GM12878 (cell line): ENCODE results near the gene KLHL3. TPM values are rescaled to one million over a fixed set of nuclear protein-coding genes. Genes with fewer than 3 reads are reported as not detected.

Experiments used
- ATAC-seq: fragments of 200-7000 bp; cut with Tn5 transposase; 3 replicates; pipeline ENCODE4 v1.9.1; 2020; ENCODE audit warnings: mild to moderate bottlenecking, moderate library complexity
- BruUV-seq: library from RNA; stranded (reverse); fragments of 400-500 nt; replicated peaks from 2 replicates; lab custom pipeline; 2021; lab: Mats Ljungman, UMichigan
- CTCF ChIA-PET: fragments of 300-600 bp; sonication (Branson Sonifier 250); formaldehyde crosslinking; extraction: SDS; loops from one replicate; lab custom pipeline; 2021; ENCODE audit warnings: inconsistent platforms; lab: Yijun Ruan, JAX
- POLR2A ChIA-PET: fragments of 350-600 bp; formaldehyde crosslinking; extraction: SDS; loops from one replicate; lab custom pipeline; 2021; ENCODE audit warnings: inconsistent platforms; lab: Charles Lee
- RAD21 ChIA-PET: fragments of 300-600 bp; sonication (Branson Sonifier 250); formaldehyde crosslinking; loops from one replicate; lab custom pipeline; 2023; ENCODE audit warnings: antibody characterized with exemption; ENCODE audit not compliant: unreplicated experiment; lab: Charles Lee
- SMC1A ChIA-PET: fragments of 300-600 bp; sonication (Branson Sonifier 250); formaldehyde crosslinking; loops from one replicate; lab custom pipeline; 2023; ENCODE audit not compliant: unreplicated experiment, uncharacterized antibody; lab: Charles Lee
- DNase-seq: peaks from one replicate; pipeline ENCODE4 v3.0.0-alpha.2; 2011; ENCODE audit warnings: low read depth, low spot score
- FAIRE-seq: peaks from 3 replicates; lab custom pipeline; 2011; peaks lifted over from hg19 to GRCh38; lab: Jason Lieb, UNC
- H2AFZ ChIP-seq: 2 replicates; pipeline ENCODE4 v1.6.0; 2011; ENCODE audit warnings: low read depth, low read length, control low read depth; ENCODE audit not compliant: control insufficient read depth
- H3K27ac ChIP-seq: 2 replicates; pipeline ENCODE4 v1.5.1; 2011; ENCODE audit warnings: control low read depth; ENCODE audit not compliant: control insufficient read depth, insufficient read depth
- H3K27me3 ChIP-seq, 2 experiments: replicated peaks in 1 of 2; 2 replicates each; pipeline versions ENCODE4 v1.6.0 to v1.6.1; 2011; ENCODE audit warnings: low read length in 1 of 2; ENCODE audit not compliant: control insufficient read depth in 2 of 2, insufficient read depth in 2 of 2
- H3K36me3 ChIP-seq, 2 experiments: 2 replicates each; pipeline ENCODE4 v1.5.1; 2011; ENCODE audit warnings: low read length in 1 of 2; ENCODE audit not compliant: control insufficient read depth in 2 of 2, insufficient read depth in 2 of 2
- H3K4me1 ChIP-seq: 2 replicates; pipeline ENCODE4 v1.6.1; 2011; ENCODE audit warnings: mild to moderate bottlenecking, low read length, moderate library complexity, mixed read lengths; ENCODE audit not compliant: control insufficient read depth, insufficient read depth
- H3K4me2 ChIP-seq: 2 replicates; pipeline ENCODE4 v1.6.0; 2011; ENCODE audit warnings: control low read depth; ENCODE audit not compliant: control insufficient read depth, insufficient read depth
- H3K4me3 ChIP-seq: fragments of 200-600 bp; sonication (generic); 2 replicates; pipeline ENCODE4 v1.5.1; 2016
- H3K79me2 ChIP-seq: 2 replicates; pipeline ENCODE4 v1.6.0; 2011; ENCODE audit warnings: low read length; ENCODE audit not compliant: control insufficient read depth, insufficient read depth
- H3K9ac ChIP-seq: 2 replicates; pipeline ENCODE4 v1.8.0; 2011; ENCODE audit warnings: low read length, control low read depth, mixed read lengths; ENCODE audit not compliant: control insufficient read depth, insufficient read depth
- H3K9me3 ChIP-seq: replicated peaks from 3 replicates; pipeline ENCODE4 v1.5.1; 2011; ENCODE audit warnings: mild to moderate bottlenecking, low read length; ENCODE audit not compliant: control insufficient read depth, insufficient read depth
- H4K20me1 ChIP-seq: 2 replicates; pipeline ENCODE4 v1.6.0; 2011; ENCODE audit not compliant: control insufficient read depth, insufficient read depth
- IKZF2 ChIP-seq, 2 experiments: fragments of 450-650 bp; IDR thresholded peaks; 2 replicates each; pipeline ENCODE4 v1.6.1; 2017; ENCODE audit warnings: mild to moderate bottlenecking in 2 of 2, moderate library complexity in 2 of 2
- NFIC ChIP-seq: IDR thresholded peaks from 2 replicates; pipeline ENCODE4 v1.6.1; 2012; ENCODE audit warnings: low read depth, mild to moderate bottlenecking, inconsistent platforms, low read length, moderate library complexity
- ZBTB4 ChIP-seq: fragments of 450-650 bp; formaldehyde crosslinking; IDR thresholded peaks from 2 replicates; pipeline ENCODE4 v1.4.0; 2022; ENCODE audit warnings: mild to moderate bottlenecking, moderate library complexity
- ZNF274 ChIP-seq: IDR thresholded peaks from one replicate; pipeline ENCODE4 v1.8.0; 2011; ENCODE audit not compliant: insufficient read length, insufficient read depth
- WGBS: methylation state at CpG from one replicate; pipeline ENCODE4 v1.1.6; 2016; ENCODE audit warnings: low lambda C conversion rate; ENCODE audit not compliant: insufficient replicate concordance, insufficient coverage; ENCODE audit errors: missing lambda C conversion rate; 5-methylcytosine and 5-hydroxymethylcytosine counted together
- in situ Hi-C: fragments of 300-500 bp; cut with MboI; formaldehyde crosslinking; loops from 9 replicates; pipeline ENCODE4 v1.14.3; 2018; ENCODE audit warnings: mixed read lengths
- intact Hi-C: fragments of 100-400 bp; cut with micrococcal nuclease; formaldehyde crosslinking; loops from one replicate; pipeline ENCODE4 v1.14.2; 2022; ENCODE audit not compliant: unreplicated experiment
- polyA plus RNA-seq, 11 experiments: library from polyadenylated mRNA; depleted of rRNA in 4 of 11; unstranded in 6 of 11; stranded (reverse) in 5 of 11; fragments of >200 nt; fragmentation: Nextera tagmentation in 4 of 11; fragmentation: Illumina TruSeq in 1 of 11; extraction: Ambion mirVana in 4 of 11; extraction: Trizol in 1 of 11; gene quantifications; 1 replicate in 1 of 11; 2 replicates in 10 of 11; pipeline versions ENCODE4 v1.2.1 to v1.2.3, GENCODE V29; 2011 to 2016; ENCODE audit warnings: inconsistent platforms in 2 of 11, missing spikeins in 2 of 11, low read depth in 1 of 11
- total RNA-seq, 4 experiments: library from RNA; depleted of rRNA in 3 of 4; stranded (reverse); fragments of >200 nt in 3 of 4; fragmentation: Illumina TruSeq in 1 of 4; extraction: Trizol in 1 of 4; gene quantifications; 2 replicates each; pipeline versions ENCODE4 v1.2.1 to v1.2.3, GENCODE V29; 2013 to 2021
- TF ChIP-seq, protein P1 (sequence below): fragments of 450-650 bp; IDR thresholded peaks from 2 replicates; pipeline ENCODE4 v1.6.1; 2016; ENCODE audit warnings: mild to moderate bottlenecking

Gene KLHL3
- total and polyA plus RNA-seq, 10 of the 15 experiments (the other 5 are each of a cell fraction or from before 2014, with no cell fraction given) = 1.7 to 11.7 (median 5.6) TPM

DNA sequence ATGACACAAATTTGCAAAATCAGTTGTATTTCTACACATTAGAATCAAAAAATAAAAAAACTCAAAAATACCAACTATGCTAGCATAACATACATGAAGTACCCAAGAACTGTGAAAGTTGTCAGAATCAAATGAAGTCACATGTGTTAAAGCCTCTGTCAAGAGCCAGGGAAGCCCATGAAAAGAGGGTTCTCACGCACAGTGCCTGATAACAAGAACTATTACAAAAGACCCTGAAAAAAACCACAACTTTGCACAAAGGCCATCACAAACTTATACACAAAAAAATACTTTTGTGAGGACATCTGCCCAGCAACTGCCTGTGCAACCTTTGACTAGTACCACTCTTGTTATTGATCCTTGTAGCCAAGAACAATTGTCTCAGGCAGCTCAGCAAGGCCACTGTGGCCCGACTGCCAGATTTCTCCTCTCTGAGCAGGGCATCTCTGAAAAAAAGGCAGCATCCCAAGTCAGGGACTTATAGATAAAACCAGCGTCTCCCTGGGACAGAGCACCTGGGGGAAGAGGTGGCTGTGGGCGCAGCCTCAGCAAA is 47.2 kb upstream of the KLHL3 start:
- SMC1A ChIA-PET = interaction anchor here (0.8 to 1.6 kb wide), 3 partner anchors 18 to 172 kb away, joined by 3 read pairs; partner anchors contain the start of gene PKD2L2
- intact Hi-C loops = no loop called here

More for the DNA sequence above, 47.2 kb upstream of the KLHL3 start:
- no peaks in the 10 kb centered on the region for H3K36me3 ChIP-seq
- in situ Hi-C loops = loop anchor here (10.0 kb wide), 1 partner anchor 352 kb away; the partner anchor contains the start of gene NME5
- no peak for DNase-seq
- no peaks in the 10 kb centered on the region for H3K9me3 ChIP-seq
- H3K27me3 ChIP-seq = no peaks in the 10 kb centered on the region
- no peak overlapping the region for H3K27ac ChIP-seq
- POLR2A ChIA-PET = interaction anchor here (0.6 kb wide), 1 partner anchor 344 kb away, joined by 7 read pairs; no protein-coding TSS in a partner anchor
- 98% methylated on average over 4 of the region's 4 CpGs for WGBS
- no peaks in the 10 kb centered on the region for H3K79me2 ChIP-seq
- peaks cover 3% of the 10 kb centered on the region; the same call in 1 of the 2 replicates for H3K4me1 ChIP-seq
- no peak for FAIRE-seq
- no peak overlapping the region for H3K4me3 ChIP-seq
- H4K20me1 ChIP-seq = no peaks in the 10 kb centered on the region
- ATAC-seq = no peak
- CTCF ChIA-PET = no interaction called here
- no peak for TF ChIP-seq NFIC
- no peak for TF ChIP-seq IKZF2 (IDR thresholded peaks at IDR 0.05)
- TF ChIP-seq ZNF274 = no peak
- TF ChIP-seq, protein P1, sequence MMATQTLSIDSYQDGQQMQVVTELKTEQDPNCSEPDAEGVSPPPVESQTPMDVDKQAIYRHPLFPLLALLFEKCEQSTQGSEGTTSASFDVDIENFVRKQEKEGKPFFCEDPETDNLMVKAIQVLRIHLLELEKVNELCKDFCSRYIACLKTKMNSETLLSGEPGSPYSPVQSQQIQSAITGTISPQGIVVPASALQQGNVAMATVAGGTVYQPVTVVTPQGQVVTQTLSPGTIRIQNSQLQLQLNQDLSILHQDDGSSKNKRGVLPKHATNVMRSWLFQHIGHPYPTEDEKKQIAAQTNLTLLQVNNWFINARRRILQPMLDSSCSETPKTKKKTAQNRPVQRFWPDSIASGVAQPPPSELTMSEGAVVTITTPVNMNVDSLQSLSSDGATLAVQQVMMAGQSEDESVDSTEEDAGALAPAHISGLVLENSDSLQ = no peak
- no peak for TF ChIP-seq ZBTB4 (CRISPR knock-in tag)
- TF ChIP-seq, all 136 proteins: peak for 0
- Histone ChIP-seq H3K9ac (no peak overlapping the region), H2AFZ (no peak overlapping the region), H3K4me2 (no peak overlapping the region)
- no TSS peak for BruUV-seq
- RAD21 ChIA-PET = interaction anchor here (2.3 kb wide), 1 partner anchor 105 kb away, joined by 10 read pairs; the partner anchor contains the start of gene PKD2L2
